Measurements from ENCODE around the gene FADS2. TPM values are rescaled to one million over a fixed set of nuclear protein-coding genes. Genes with fewer than 3 reads are reported as not detected.

The FADS2 gene
- total RNA-seq, 1 experiment from 2014 or later: 17.1 TPM

- POLR2A ChIA-PET: no interaction called here
- H3K79me2 ChIP-seq (ENCODE audit: insufficient read depth, low read length): no peaks in the 10 kb centered on the region
- H3K36me3 ChIP-seq (ENCODE audit: control insufficient read depth in 1 of 2, insufficient read depth in 2 of 2, low read length in 2 of 2): no peaks in the 10 kb centered on the region
- H3K4me1 ChIP-seq (ENCODE audit: control insufficient read depth in 1 of 2, insufficient read depth in 2 of 2, low read length in 2 of 2): peaks cover 0 to 5% of the 10 kb centered on the region in 2 experiments; a peak in 1 of 4 replicates
- H3K27ac ChIP-seq (ENCODE audit: low read depth, low read length): no peak overlapping the region
- RAD21 ChIA-PET (ENCODE audit: low non-redundant PET in 1 of 2, low total read pairs in 2 of 2, uncharacterized antibody in 2 of 2, unreplicated experiment in 2 of 2): no interaction called here
- no peak for DNase-seq (ENCODE audit: low read depth, low spot score)
- CTCF ChIA-PET: no interaction called here
- BruUV-seq (replicated peaks): no TSS peak
- no peak for ATAC-seq
- H3K9ac ChIP-seq (ENCODE audit: low read length): no peak overlapping the region
- H3K9me2 ChIP-seq (ENCODE audit: insufficient read depth): no peaks in the 10 kb centered on the region
- H2AFZ ChIP-seq (ENCODE audit: low read depth, low read length, poor library complexity, severe bottlenecking): no peak overlapping the region
- no peak overlapping the region for H3K4me3 ChIP-seq (replicated peaks in 1 of 2; ENCODE audit: low read depth in 1 of 2, low read length in 2 of 2)
- TF ChIP-seq JUND (IDR thresholded peaks at IDR 0.05) (no peak), YY1 (IDR thresholded peaks at IDR 0.05; ENCODE audit: extremely low read depth, insufficient replicate concordance, low read depth, low read length) (no peak), ELF1 (IDR thresholded peaks at IDR 0.05; ENCODE audit: borderline replicate concordance, low read depth) (no peak), POLR2AphosphoS5 (IDR thresholded peaks at IDR 0.05; ENCODE audit: low read depth, low read length) (no peak), CBX3 (IDR thresholded peaks at IDR 0.05; ENCODE audit: low read depth) (no peak)
- no peak overlapping the region for H3K4me2 ChIP-seq (ENCODE audit: low read length)
- H3K27me3 ChIP-seq (ENCODE audit: insufficient read depth, low read length): no peaks in the 10 kb centered on the region
- no peaks in the 10 kb centered on the region for H4K20me1 ChIP-seq (ENCODE audit: insufficient read depth)
- H3K9me3 ChIP-seq (ENCODE audit: control insufficient read depth in 1 of 2, insufficient read depth in 1 of 2, low read depth in 1 of 2, low read length in 2 of 2): no peaks in the 10 kb centered on the region
- intact Hi-C loops (cut with micrococcal nuclease): no loop called here
Observed at GRCh38 chr11:61838501-61838900, 10.4 kb downstream of the FADS2 start.

- intact Hi-C loops (cut with micrococcal nuclease): no loop called here
- H3K4me2 ChIP-seq (ENCODE audit: low read length): no peak overlapping the region
- H2AFZ ChIP-seq (ENCODE audit: low read depth, low read length, poor library complexity, severe bottlenecking): no peak overlapping the region
- POLR2A ChIA-PET: no interaction called here
- H3K4me1 ChIP-seq (ENCODE audit: control insufficient read depth in 1 of 2, insufficient read depth in 2 of 2, low read length in 2 of 2): peaks cover 0 to 5% of the 10 kb centered on the region in 2 experiments; a peak in 1 of 4 replicates
- H4K20me1 ChIP-seq (ENCODE audit: insufficient read depth): no peaks in the 10 kb centered on the region
- no peaks in the 10 kb centered on the region for H3K36me3 ChIP-seq (ENCODE audit: control insufficient read depth in 1 of 2, insufficient read depth in 2 of 2, low read length in 2 of 2)
- CTCF ChIA-PET: no interaction called here
- H3K27me3 ChIP-seq (ENCODE audit: insufficient read depth, low read length): no peaks in the 10 kb centered on the region
- H3K27ac ChIP-seq (ENCODE audit: low read depth, low read length): no peak overlapping the region
- H3K79me2 ChIP-seq (ENCODE audit: insufficient read depth, low read length): no peaks in the 10 kb centered on the region
- RAD21 ChIA-PET (ENCODE audit: low non-redundant PET in 1 of 2, low total read pairs in 2 of 2, uncharacterized antibody in 2 of 2, unreplicated experiment in 2 of 2): no interaction called here
- H3K9ac ChIP-seq (ENCODE audit: low read length): no peak overlapping the region
- no TSS peak for BruUV-seq (replicated peaks)
- ATAC-seq (no peak), DNase-seq (ENCODE audit: low read depth, low spot score) (no peak)
- no peak for TF ChIP-seq ZNF274 (IDR thresholded peaks at IDR 0.05; ENCODE audit: low read depth, low read length)
- TF ChIP-seq MAX (IDR thresholded peaks at IDR 0.05): no peak
- TF ChIP-seq CEBPB (IDR thresholded peaks at IDR 0.05; ENCODE audit: low read depth): no peak
- no peak for TF ChIP-seq EGR1 (IDR thresholded peaks at IDR 0.05; ENCODE audit: low read depth)
- no peak for TF ChIP-seq ZFX (IDR thresholded peaks at IDR 0.05)
- no peak for TF ChIP-seq SRF (IDR thresholded peaks at IDR 0.05; ENCODE audit: low read depth)
- H3K4me3 ChIP-seq (replicated peaks in 1 of 2; ENCODE audit: low read depth in 1 of 2, low read length in 2 of 2): no peak overlapping the region
- H3K9me3 ChIP-seq (ENCODE audit: control insufficient read depth in 1 of 2, insufficient read depth in 1 of 2, low read depth in 1 of 2, low read length in 2 of 2): no peaks in the 10 kb centered on the region
- H3K9me2 ChIP-seq (ENCODE audit: insufficient read depth): no peaks in the 10 kb centered on the region
Observed at GRCh38 chr11:61838921-61839320, 10.8 kb downstream of the FADS2 start.

Data from HCT116 (cell line).